Bronchial epithelial cell (primary cell): ENCODE measurements around the gene RSL1D1. TPM values are rescaled to one million over a fixed set of nuclear protein-coding genes. Genes with fewer than 3 reads are reported as not detected.

ENCODE experiments used
- DNase-seq: peaks from one replicate; pipeline ENCODE4 v3.0.0-alpha.2; 2010; ENCODE audit warnings: low read depth
- FAIRE-seq: peaks from 2 replicates; lab custom pipeline; 2011; peaks lifted over from hg19 to GRCh38; lab: Jason Lieb, UNC
- H3K27me3 ChIP-seq: 2 replicates; pipeline ENCODE4 v1.5.1; 2011; ENCODE audit warnings: low read length; ENCODE audit not compliant: control insufficient read depth, insufficient read depth
- H3K36me3 ChIP-seq: 2 replicates; pipeline ENCODE4 v1.5.1; 2011; ENCODE audit warnings: low read length; ENCODE audit not compliant: control insufficient read depth, insufficient read depth
- H3K4me3 ChIP-seq: 2 replicates; pipeline ENCODE4 v1.5.1; 2011; ENCODE audit warnings: mild to moderate bottlenecking, low read depth, low read length, control low read depth
- total RNA-seq: library from RNA; depleted of rRNA; stranded (reverse); fragments of >200 nt; gene quantifications from 2 replicates; pipeline ENCODE4 v1.2.1, GENCODE V29; 2014
- TF ChIP-seq, protein P1 (sequence below): IDR thresholded peaks from 2 replicates; pipeline ENCODE4 v1.5.1; 2011; ENCODE audit warnings: mild to moderate bottlenecking, moderate library complexity, low read length, control low read depth, inconsistent platforms; ENCODE audit not compliant: insufficient read depth, severe bottlenecking

Gene RSL1D1
- total RNA-seq, 1 donor from 2014 or later = 68.7 TPM

DNA sequence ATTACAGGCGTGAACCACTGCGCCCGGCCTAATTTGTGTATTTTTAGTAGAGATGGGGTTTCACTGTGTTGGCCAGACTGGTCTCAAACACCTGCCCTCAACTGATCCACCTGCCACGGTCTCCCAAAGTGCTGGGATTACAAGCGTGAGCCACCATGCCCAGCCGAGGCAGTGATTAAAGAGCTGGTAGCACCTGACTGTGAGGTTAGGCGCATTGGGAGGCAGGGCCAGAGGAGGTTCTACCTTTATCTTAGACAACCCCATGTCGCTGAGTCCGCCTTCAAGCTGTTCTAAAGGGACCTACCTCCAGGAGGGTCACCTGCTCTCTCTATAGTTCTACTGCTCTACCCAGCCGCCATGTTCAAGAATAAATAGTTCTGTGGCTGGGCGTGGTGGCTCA is 8.1 kb downstream of the RSL1D1 start:
- TF ChIP-seq, protein P1, sequence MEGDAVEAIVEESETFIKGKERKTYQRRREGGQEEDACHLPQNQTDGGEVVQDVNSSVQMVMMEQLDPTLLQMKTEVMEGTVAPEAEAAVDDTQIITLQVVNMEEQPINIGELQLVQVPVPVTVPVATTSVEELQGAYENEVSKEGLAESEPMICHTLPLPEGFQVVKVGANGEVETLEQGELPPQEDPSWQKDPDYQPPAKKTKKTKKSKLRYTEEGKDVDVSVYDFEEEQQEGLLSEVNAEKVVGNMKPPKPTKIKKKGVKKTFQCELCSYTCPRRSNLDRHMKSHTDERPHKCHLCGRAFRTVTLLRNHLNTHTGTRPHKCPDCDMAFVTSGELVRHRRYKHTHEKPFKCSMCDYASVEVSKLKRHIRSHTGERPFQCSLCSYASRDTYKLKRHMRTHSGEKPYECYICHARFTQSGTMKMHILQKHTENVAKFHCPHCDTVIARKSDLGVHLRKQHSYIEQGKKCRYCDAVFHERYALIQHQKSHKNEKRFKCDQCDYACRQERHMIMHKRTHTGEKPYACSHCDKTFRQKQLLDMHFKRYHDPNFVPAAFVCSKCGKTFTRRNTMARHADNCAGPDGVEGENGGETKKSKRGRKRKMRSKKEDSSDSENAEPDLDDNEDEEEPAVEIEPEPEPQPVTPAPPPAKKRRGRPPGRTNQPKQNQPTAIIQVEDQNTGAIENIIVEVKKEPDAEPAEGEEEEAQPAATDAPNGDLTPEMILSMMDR = no peak
- Histone ChIP-seq H3K36me3 (peaks cover 37% of the 10 kb centered on the region), H3K27me3 (no peaks in the 10 kb centered on the region), H3K4me3 (no peak overlapping the region)
- DNase-seq (no peak), FAIRE-seq (no peak)

DNA sequence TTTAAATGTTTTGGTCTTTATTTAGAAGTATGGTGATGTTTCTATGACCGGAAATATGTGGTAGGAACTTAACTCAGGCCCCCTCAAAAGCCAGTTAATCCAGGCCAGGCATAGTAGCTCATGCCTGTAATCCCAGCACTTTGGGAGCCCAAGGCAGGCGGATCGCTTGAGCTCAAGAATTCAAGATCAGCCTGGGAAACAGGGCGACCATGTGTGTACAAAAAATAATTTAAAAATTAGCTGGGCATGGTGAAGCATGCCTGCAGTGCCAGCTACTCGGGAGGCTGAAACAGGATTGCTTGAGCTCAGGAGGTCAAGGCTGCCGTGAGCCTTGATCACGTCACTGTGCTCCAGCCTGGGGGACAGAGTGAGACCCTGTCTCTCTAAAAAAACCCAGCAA is 10.3 kb downstream of the RSL1D1 start:
- TF ChIP-seq, protein P1 = no peak
- Histone ChIP-seq H3K27me3 (no peaks in the 10 kb centered on the region), H3K36me3 (peaks cover 33% of the 10 kb centered on the region), H3K4me3 (no peak overlapping the region)
- DNase-seq = no peak
- no peak for FAIRE-seq

GRCh38 chr16:11836650-11837244 is 14.6 kb downstream of the RSL1D1 start:
- Histone ChIP-seq H3K27me3 (no peaks in the 10 kb centered on the region), H3K4me3 (no peak overlapping the region)
- peak; percentile 71 for DNase-seq

DNA sequence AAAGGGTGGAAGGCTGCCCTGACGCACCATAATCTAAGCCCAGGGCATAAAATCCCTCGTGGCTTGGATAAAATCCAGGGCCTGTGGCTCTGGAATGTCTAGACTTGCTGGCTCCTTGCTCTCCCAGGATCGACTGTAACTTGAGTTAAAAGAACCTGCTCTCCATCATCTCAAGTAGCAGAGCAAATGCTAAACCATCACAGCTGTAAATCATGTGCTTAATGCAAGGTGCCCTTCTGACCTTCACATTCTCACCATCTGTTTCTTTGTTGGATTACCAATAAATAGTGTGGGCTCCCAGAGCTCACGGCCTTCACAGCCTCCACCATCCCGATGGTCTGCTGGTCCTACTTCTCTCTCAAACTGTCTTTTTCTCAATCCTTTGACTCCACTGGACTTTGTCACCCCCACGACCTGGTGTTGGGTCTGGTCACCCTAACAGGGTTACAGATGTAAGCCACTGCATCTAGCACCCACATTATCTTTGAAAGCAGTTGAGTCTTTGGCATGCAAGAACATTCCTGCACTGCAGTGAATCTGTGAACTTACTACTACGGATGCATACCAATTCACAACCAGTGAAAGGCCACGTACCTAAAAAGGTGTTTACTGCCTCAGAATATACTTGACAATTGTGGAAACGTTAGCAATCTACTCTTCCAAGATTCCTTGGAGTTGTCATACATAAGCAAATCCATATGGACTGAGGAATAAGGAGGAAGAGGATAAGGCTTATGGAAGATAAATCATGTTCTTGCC is 15.3 kb downstream of the RSL1D1 start:
- TF ChIP-seq, protein P1 = no peak
- DNase-seq (peak; percentile 24), FAIRE-seq (no peak)
- Histone ChIP-seq H3K36me3 (peaks cover 7% of the 10 kb centered on the region), H3K4me3 (no peak overlapping the region), H3K27me3 (no peaks in the 10 kb centered on the region)

More at GRCh38 chr16:11836650-11837244, 14.6 kb downstream of the RSL1D1 start:
- peaks cover 12% of the 10 kb centered on the region for H3K36me3 ChIP-seq
- TF ChIP-seq, protein P1 = no peak
- FAIRE-seq = no peak

GRCh38 chr16:11835309-11835708 is 16.0 kb downstream of the RSL1D1 start:
- TF ChIP-seq, protein P1 = no peak
- H3K4me3 ChIP-seq = no peak overlapping the region
- peaks cover 7% of the 10 kb centered on the region for H3K36me3 ChIP-seq
- no peaks in the 10 kb centered on the region for H3K27me3 ChIP-seq
- DNase-seq = no peak
- no peak for FAIRE-seq
